ENCODE data around the gene RYR1.

DNA sequence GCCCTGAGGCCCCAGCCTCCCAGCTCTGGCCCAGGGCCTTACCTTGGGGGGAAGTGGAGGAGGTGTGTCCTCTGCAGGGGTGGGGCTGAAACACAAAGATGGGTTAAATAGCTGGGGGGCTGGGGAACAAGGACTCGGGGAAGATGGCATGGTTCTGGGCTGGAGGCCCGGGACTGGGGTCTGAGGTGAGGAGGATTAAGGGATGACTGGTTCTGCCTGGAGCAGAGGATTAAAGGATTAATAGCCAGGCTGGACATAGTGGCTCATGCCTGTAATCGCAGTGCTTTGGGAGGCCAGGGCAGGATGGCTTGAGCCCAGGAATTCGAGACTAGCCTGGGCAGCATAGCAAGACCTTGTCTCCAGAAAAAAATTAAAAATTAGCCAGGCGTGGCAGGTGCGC is 172.6 kb downstream of the RYR1 start:
- TF ChIP-seq POLR2AphosphoS5 (IDR thresholded peaks at IDR 0.05; ENCODE audit: low read depth), result no peak
- TF ChIP-seq, protein P1, sequence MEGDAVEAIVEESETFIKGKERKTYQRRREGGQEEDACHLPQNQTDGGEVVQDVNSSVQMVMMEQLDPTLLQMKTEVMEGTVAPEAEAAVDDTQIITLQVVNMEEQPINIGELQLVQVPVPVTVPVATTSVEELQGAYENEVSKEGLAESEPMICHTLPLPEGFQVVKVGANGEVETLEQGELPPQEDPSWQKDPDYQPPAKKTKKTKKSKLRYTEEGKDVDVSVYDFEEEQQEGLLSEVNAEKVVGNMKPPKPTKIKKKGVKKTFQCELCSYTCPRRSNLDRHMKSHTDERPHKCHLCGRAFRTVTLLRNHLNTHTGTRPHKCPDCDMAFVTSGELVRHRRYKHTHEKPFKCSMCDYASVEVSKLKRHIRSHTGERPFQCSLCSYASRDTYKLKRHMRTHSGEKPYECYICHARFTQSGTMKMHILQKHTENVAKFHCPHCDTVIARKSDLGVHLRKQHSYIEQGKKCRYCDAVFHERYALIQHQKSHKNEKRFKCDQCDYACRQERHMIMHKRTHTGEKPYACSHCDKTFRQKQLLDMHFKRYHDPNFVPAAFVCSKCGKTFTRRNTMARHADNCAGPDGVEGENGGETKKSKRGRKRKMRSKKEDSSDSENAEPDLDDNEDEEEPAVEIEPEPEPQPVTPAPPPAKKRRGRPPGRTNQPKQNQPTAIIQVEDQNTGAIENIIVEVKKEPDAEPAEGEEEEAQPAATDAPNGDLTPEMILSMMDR (IDR thresholded peaks at IDR 0.05; ENCODE audit: insufficient read depth, low read length), result no peak

All from HL-60 (cell line).